Activated CD4-positive, alpha-beta T cell treated with anti-CD3 and anti-CD28 coated beads, Interleukin-2, Interleukin-6, amounts not matched to agents 100 ng/mL and 50 ng/mL, durations not matched to agents 16 hours and 8 hours (primary cell): ENCODE results near the gene ZMIZ1.

ENCODE experiments used
- DNase-seq: peaks from one replicate; pipeline ENCODE4 v3.0.0-alpha.2; 2020

ZMIZ1 gene

DNA sequence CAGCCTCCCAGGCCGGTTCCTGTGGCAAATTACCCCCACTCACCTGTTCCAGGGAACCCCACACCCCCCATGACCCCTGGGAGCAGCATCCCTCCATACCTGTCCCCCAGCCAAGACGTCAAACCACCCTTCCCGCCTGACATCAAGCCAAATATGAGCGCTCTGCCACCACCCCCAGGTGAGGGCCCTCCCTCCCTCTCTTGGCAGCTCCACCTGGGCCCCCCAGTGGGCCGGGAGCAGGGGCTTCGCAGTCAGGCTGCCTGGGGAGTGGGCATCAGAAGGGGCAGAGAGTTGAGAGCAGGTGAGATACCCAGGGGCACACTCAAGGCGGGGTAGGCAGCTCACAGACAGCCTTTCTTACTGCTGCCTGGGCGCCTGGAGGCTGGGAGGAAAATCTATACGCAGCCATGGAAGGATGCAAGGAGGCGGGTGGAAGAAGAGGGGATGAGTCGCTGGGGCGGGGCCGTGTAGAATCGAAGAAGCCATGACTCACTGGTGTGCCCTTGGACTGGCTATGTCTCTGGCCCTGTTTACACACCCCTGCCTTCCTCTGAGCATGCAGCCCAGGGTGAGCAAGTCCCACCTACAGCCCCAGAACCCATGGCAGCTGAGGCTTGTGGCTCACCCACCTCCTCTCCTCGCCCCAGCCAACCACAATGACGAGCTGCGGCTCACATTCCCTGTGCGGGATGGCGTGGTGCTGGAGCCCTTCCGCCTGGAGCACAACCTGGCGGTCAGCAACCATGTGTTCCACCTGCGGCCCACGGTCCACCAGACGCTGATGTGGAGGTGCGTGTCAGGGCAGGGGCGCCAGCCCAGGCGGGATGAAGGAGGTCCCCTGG, 229.9 kb downstream of the ZMIZ1 start:
- peak; percentile 64 for DNase-seq

- no peak for DNase-seq
Observed at GRCh38 chr10:79299397-79300241, 230.9 kb downstream of the ZMIZ1 start.

- no peak for DNase-seq
Observed at GRCh38 chr10:79300711-79301110, 231.9 kb downstream of the ZMIZ1 start.

GRCh38 chr10:79301754-79302530, 233.2 kb downstream of the ZMIZ1 start:
- no peak for DNase-seq

- no peak for DNase-seq
Observed at GRCh38 chr10:79303631-79304478, 235.1 kb downstream of the ZMIZ1 start.

GRCh38 chr10:79304479-79305087, 235.8 kb downstream of the ZMIZ1 start:
- DNase-seq = no peak

- DNase-seq = no peak
Observed at GRCh38 chr10:79305515-79305914, 236.7 kb downstream of the ZMIZ1 start.

DNA sequence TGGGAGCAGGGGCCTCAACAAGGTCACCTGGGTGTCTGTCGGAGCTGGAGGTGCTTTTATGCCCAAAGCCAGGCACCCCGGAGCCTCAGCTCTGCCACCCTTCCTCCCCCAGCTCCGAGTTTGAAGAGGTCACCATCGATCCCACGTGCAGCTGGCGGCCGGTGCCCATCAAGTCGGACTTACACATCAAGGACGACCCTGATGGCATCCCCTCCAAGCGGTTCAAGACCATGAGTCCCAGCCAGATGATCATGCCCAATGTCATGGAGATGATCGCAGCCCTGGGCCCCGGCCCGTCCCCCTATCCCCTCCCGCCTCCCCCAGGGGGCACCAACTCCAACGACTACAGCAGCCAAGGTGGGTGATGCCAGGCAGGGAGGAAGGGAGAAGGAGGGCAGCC, 237.2 kb downstream of the ZMIZ1 start:
- no peak for DNase-seq

DNA sequence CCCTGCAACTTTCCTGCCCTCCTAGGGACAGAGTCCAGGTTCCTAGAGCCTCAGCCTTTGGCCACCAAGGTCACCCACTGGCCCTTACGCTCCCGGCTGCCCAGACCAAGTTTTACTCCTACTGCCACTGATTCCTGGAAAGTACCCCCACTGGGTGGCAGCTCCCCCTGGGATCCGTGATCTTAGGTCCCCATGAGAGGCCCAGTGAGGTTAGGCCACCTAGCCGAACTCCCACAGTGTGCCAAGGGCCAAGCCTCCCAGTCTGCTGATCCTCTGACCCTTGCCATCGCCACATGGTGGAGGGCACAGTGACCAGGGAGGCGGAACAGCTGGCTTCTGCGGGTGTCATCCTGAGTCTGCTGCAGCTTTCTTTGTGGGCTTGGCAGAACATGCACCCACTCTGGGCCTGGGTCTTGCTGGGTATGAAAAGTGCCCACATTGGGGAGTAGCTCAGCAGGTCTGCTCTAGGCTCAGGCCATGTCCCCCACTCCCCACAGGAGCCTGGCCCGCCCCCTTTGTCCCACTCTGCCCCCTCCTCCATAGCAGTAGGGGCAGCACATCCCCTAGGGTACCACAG, 238.0 kb downstream of the ZMIZ1 start:
- no peak for DNase-seq

DNA sequence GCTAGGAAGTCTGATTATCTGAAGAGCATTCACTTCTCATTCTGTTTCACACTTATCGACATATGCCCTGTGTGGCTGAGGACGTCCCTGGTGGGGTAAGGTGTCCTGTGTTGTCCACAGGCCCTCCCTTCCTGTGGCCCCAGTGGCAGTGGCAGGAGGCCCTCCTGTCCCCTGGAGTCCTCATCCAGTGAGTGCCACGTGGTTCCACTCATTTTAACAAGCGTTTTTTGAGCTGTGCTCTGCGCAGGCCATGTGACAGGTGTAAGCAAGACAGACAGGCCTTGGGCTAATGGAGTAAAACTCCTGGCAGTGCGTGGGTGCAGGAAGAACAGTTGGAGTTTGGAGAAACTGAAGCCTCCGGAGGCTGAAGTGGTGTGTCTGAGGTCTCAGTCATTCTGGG, 239.2 kb downstream of the ZMIZ1 start:
- no peak for DNase-seq

DNA sequence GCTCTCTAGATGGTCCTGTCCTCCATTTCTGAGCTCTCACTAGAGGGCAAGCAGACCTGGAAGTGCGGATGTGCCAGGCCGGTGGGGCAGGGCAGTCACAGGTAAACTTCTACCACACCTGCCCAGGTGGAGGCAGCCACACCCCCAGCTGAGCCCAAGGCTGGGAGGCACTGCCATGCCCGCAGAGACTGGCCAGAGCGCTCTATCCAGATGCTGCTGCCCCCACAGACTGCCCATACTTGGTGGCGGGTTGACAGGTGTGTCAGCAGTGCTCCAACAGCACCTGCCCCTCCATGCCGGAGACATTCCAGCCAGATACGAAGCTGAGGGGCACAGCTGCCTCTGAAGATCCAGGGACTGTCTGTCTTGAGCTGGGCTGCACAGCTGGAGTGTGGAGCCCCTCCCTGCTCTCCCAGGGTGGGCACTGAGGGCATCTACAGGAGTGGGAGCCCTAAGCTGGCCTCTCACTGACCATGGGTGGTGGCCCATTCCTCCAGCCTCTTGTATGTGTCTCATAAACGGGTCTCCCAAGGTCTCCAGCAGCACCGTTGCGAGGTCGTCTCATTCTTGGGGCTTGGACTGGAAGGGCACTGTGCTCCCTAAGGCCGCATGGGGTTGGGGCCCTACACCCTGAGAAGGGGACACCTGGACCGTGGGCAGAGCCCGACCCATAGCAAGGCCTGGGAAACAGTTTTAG, 240.4 kb downstream of the ZMIZ1 start:
- DNase-seq = no peak

- DNase-seq = no peak
Observed at GRCh38 chr10:79310200-79310865, 241.6 kb downstream of the ZMIZ1 start.

- no peak for DNase-seq
Observed at GRCh38 chr10:79310911-79311573, 242.3 kb downstream of the ZMIZ1 start.

DNA sequence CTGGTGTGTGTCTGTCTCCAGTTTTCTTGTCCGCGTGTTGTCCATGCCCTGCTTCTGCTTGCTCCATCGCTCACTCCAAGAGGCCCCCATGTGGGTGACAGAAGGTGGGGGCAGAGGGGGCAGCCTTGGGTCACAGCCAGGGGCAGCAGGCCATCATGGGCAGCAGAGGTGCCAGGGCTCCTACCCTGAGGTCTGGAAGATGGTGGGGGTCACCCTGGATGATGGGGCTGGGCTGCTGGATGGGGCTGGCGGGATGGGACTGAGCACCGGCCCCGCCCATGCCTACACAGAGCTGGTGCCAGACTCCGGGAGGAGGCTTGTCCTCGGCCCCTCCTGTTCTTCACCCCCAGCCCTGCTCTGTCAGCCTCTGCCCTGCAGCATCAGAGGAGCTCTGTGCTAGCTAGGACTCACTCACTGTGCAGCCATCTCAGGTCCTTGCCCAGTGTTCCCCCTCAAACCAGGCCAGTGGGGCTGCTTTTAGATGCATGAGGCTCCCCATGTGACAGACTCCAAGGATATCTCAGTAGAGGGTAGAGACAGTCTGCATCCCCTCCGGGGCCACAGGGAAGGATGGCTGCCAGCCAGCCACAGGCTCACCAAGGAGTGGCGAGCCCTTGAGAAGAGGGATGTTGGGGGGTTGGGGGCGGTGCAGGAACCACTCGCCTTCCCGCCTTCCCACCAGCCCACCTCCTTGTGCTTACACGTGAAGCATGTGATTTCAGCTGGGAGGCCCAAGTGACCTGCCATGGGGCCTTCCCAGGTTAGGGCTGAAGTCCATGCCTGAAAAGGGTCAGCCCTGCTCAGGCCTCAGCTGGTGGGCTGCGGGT, 243.0 kb downstream of the ZMIZ1 start:
- DNase-seq = no peak

DNA sequence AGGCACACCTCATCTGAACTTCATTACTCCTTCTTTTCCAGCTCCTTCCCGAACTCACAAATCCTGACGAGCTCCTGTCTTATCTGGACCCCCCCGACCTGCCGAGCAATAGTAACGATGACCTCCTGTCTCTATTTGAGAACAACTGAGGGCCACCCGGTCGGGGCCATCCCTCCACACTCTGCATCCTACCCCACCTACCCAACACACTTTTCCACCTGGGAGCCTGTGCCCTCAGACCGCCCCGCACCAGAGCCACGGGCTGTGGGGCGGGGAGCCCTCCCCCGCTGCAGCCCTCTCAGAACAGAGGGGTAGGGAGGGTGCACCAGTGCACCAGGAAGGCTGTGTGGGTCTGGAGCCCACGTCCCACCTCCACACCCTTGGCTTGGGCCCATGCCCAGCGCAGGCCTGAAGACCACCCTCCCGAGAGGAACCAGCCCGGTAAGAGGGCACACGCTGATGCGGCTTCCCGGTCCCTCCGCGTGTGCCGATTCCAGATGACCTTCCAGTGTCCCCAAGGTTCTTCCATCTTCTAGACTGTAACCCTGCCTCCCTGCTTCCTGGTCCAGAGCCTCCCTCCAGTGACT, 243.9 kb downstream of the ZMIZ1 start:
- no peak for DNase-seq

GRCh38 chr10:79313320-79313719, 244.6 kb downstream of the ZMIZ1 start:
- DNase-seq = no peak

GRCh38 chr10:79313911-79314439, 245.2 kb downstream of the ZMIZ1 start:
- no peak for DNase-seq
